Mesendoderm (in vitro differentiated cells): Measurements from ENCODE around the gene NARS2.
A peak's percentile ranks its signal among the peaks of the same experiment; 100 is the strongest.

Source experiments
- DNase-seq: peaks from one replicate; pipeline ENCODE4 v3.0.0; 2013
- H2AK5ac ChIP-seq: 2 replicates; pipeline ENCODE4 v1.6.1; 2013; ENCODE audit warnings: low read length, inconsistent platforms
- H2BK120ac ChIP-seq: 2 replicates; pipeline ENCODE4 v1.6.1; 2013; ENCODE audit warnings: low read depth, mild to moderate bottlenecking, low read length, moderate library complexity, mixed read lengths
- H2BK15ac ChIP-seq: replicated peaks from 2 replicates; pipeline ENCODE4 v1.6.1; 2013; ENCODE audit warnings: low read depth, mild to moderate bottlenecking, moderate library complexity
- H2BK5ac ChIP-seq: 2 replicates; pipeline ENCODE4 v1.6.1; 2013; ENCODE audit warnings: low read length, inconsistent platforms
- H3K18ac ChIP-seq: 2 replicates; pipeline ENCODE4 v1.6.1; 2013; ENCODE audit warnings: mild to moderate bottlenecking, low read length, mixed read lengths
- H3K23ac ChIP-seq: one replicate; pipeline ENCODE4 v1.6.1; 2013; ENCODE audit warnings: low read length
- H3K27ac ChIP-seq: 2 replicates; pipeline ENCODE4 v1.5.1; 2013; ENCODE audit warnings: low read depth, mild to moderate bottlenecking, inconsistent platforms, low read length, moderate library complexity
- H3K27me3 ChIP-seq: 2 replicates; pipeline ENCODE4 v1.6.1; 2013; ENCODE audit warnings: low read length, control low read depth, mild to moderate bottlenecking, inconsistent platforms; ENCODE audit not compliant: insufficient read depth, poor library complexity
- H3K36me3 ChIP-seq: 2 replicates; pipeline ENCODE4 v1.6.1; 2013; ENCODE audit warnings: low read length, inconsistent platforms; ENCODE audit not compliant: control insufficient read depth, insufficient read depth
- H3K4ac ChIP-seq: one replicate; pipeline ENCODE4 v1.6.1; 2013; ENCODE audit warnings: low read depth, mild to moderate bottlenecking, low read length, moderate library complexity
- H3K4me1 ChIP-seq: 2 replicates; pipeline ENCODE4 v1.6.1; 2013; ENCODE audit warnings: low read depth, low read length, inconsistent platforms; ENCODE audit not compliant: control insufficient read depth
- H3K4me2 ChIP-seq: 2 replicates; pipeline ENCODE4 v1.6.1; 2013; ENCODE audit warnings: low read length
- H3K4me3 ChIP-seq: 2 replicates; pipeline ENCODE4 v1.5.1; 2013; ENCODE audit warnings: mild to moderate bottlenecking, low read length
- H3K56ac ChIP-seq: one replicate; pipeline ENCODE4 v1.6.1; 2013; ENCODE audit warnings: low read length
- H3K79me1 ChIP-seq: 2 replicates; pipeline ENCODE4 v1.6.1; 2013; ENCODE audit warnings: low read length, inconsistent platforms
- H3K79me2 ChIP-seq: 2 replicates; pipeline ENCODE4 v1.6.1; 2013; ENCODE audit warnings: mild to moderate bottlenecking, low read length; ENCODE audit not compliant: control insufficient read depth, insufficient read depth
- H3K9ac ChIP-seq: 2 replicates; pipeline ENCODE4 v1.6.1; 2013; ENCODE audit warnings: low read length, inconsistent platforms
- H4K5ac ChIP-seq: one replicate; pipeline ENCODE4 v1.6.1; 2013; ENCODE audit warnings: low read length
- H4K8ac ChIP-seq: one replicate; pipeline ENCODE4 v1.6.1; 2013; ENCODE audit warnings: low read depth, mild to moderate bottlenecking, control low read depth, low read length, moderate library complexity
- WGBS: extraction: QIAGEN DNeasy Blood & Tissue Kit; methylation state at CpG from one replicate; pipeline ENCODE4 v1.1.7; 2013; ENCODE audit warnings: low lambda C conversion rate, missing lambda C conversion rate; ENCODE audit not compliant: insufficient coverage; ENCODE audit errors: extremely low coverage; 5-methylcytosine and 5-hydroxymethylcytosine counted together

NARS2 gene

GRCh38 chr11:78587446-78587845 lies 12.8 kb upstream of the NARS2 start:
- Histone ChIP-seq H3K36me3 (no peaks in the 10 kb centered on the region), H4K5ac (no peak overlapping the region), H3K56ac (no peak overlapping the region), H2AK5ac (no peak overlapping the region), H2BK120ac (no peak overlapping the region), H3K4ac (peak overlapping the region; percentile 55), H3K4me2 (no peak overlapping the region), H4K8ac (no peak overlapping the region), H3K23ac (no peak overlapping the region), H2BK15ac (no peak overlapping the region), H3K79me1 (no peaks in the 10 kb centered on the region), H3K27ac (no peak overlapping the region), H3K4me3 (no peak overlapping the region), H2BK5ac (no peak overlapping the region), H3K27me3 (no peaks in the 10 kb centered on the region), H3K79me2 (no peaks in the 10 kb centered on the region), H3K4me1 (no peaks in the 10 kb centered on the region), H3K18ac (peak overlapping the region; percentile 51), H3K9ac (no peak overlapping the region)
- no CpG with 5 or more reads among the region's 3 CpGs for WGBS
- no peak for DNase-seq

- H3K4ac ChIP-seq, result no peak overlapping the region
- no peaks in the 10 kb centered on the region for H3K79me2 ChIP-seq
- no peaks in the 10 kb centered on the region for H3K4me1 ChIP-seq
- H3K27ac ChIP-seq, result no peak overlapping the region
- no peak overlapping the region for H2AK5ac ChIP-seq
- H3K56ac ChIP-seq, result no peak overlapping the region
- WGBS, result no CpG with 5 or more reads among the region's 1 CpG
- no peak overlapping the region for H3K4me2 ChIP-seq
- H3K79me1 ChIP-seq, result no peaks in the 10 kb centered on the region
- H2BK15ac ChIP-seq, result no peak overlapping the region
- DNase-seq, result peak; percentile 43
- H3K23ac ChIP-seq, result no peak overlapping the region
- no peaks in the 10 kb centered on the region for H3K36me3 ChIP-seq
- H3K4me3 ChIP-seq, result no peak overlapping the region
- H3K9ac ChIP-seq, result no peak overlapping the region
- H3K27me3 ChIP-seq, result no peaks in the 10 kb centered on the region
- H2BK5ac ChIP-seq, result no peak overlapping the region
- H2BK120ac ChIP-seq, result no peak overlapping the region
- H3K18ac ChIP-seq, result no peak overlapping the region
- no peak overlapping the region for H4K8ac ChIP-seq
- no peak overlapping the region for H4K5ac ChIP-seq
Measured at GRCh38 chr11:78586452-78587046, 11.9 kb upstream of the NARS2 start.

- H2AK5ac ChIP-seq, result no peak overlapping the region
- no peak overlapping the region for H3K56ac ChIP-seq
- no peak overlapping the region for H3K27ac ChIP-seq
- H2BK15ac ChIP-seq, result no peak overlapping the region
- no peaks in the 10 kb centered on the region for H3K4me1 ChIP-seq
- DNase-seq, result no peak
- H3K79me2 ChIP-seq, result no peaks in the 10 kb centered on the region
- H4K5ac ChIP-seq, result no peak overlapping the region
- H3K27me3 ChIP-seq, result no peaks in the 10 kb centered on the region
- H3K36me3 ChIP-seq, result no peaks in the 10 kb centered on the region
- no peak overlapping the region for H3K4me3 ChIP-seq
- no CpG with 5 or more reads among the region's 2 CpGs for WGBS
- no peak overlapping the region for H3K4me2 ChIP-seq
- no peak overlapping the region for H2BK5ac ChIP-seq
- no peaks in the 10 kb centered on the region for H3K79me1 ChIP-seq
- H2BK120ac ChIP-seq, result no peak overlapping the region
- H3K18ac ChIP-seq, result no peak overlapping the region
- no peak overlapping the region for H3K9ac ChIP-seq
- H4K8ac ChIP-seq, result no peak overlapping the region
- H3K23ac ChIP-seq, result no peak overlapping the region
- no peak overlapping the region for H3K4ac ChIP-seq
Measured at GRCh38 chr11:78583889-78584288, 9.2 kb upstream of the NARS2 start.

GRCh38 chr11:78577495-78577894 lies 2.8 kb upstream of the NARS2 start:
- Histone ChIP-seq H3K56ac (no peak overlapping the region), H3K23ac (no peak overlapping the region), H2BK15ac (no peak overlapping the region), H3K9ac (no peak overlapping the region), H2BK120ac (no peak overlapping the region), H3K79me1 (peaks cover 2% of the 10 kb centered on the region), H3K18ac (no peak overlapping the region), H3K27ac (no peak overlapping the region), H3K36me3 (no peaks in the 10 kb centered on the region), H4K8ac (no peak overlapping the region), H3K4ac (no peak overlapping the region), H2AK5ac (no peak overlapping the region), H3K79me2 (peaks cover 15% of the 10 kb centered on the region), H2BK5ac (no peak overlapping the region), H3K4me1 (no peaks in the 10 kb centered on the region), H3K27me3 (no peaks in the 10 kb centered on the region), H4K5ac (no peak overlapping the region), H3K4me3 (no peak overlapping the region), H3K4me2 (no peak overlapping the region)
- WGBS, result no CpG with 5 or more reads among the region's 4 CpGs
- DNase-seq, result no peak

GRCh38 chr11:78576549-78577097 lies 2.0 kb upstream of the NARS2 start:
- Histone ChIP-seq H2AK5ac (no peak overlapping the region), H3K4me1 (no peaks in the 10 kb centered on the region), H3K4me3 (no peak overlapping the region), H3K36me3 (no peaks in the 10 kb centered on the region), H3K4me2 (no peak overlapping the region), H3K27me3 (no peaks in the 10 kb centered on the region), H3K18ac (no peak overlapping the region), H2BK15ac (no peak overlapping the region), H2BK120ac (no peak overlapping the region), H3K23ac (no peak overlapping the region), H3K27ac (no peak overlapping the region), H3K4ac (no peak overlapping the region), H3K9ac (no peak overlapping the region), H2BK5ac (no peak overlapping the region), H4K8ac (no peak overlapping the region), H3K79me2 (peaks cover 15% of the 10 kb centered on the region), H3K79me1 (peaks cover 2% of the 10 kb centered on the region), H3K56ac (no peak overlapping the region), H4K5ac (no peak overlapping the region)
- DNase-seq, result no peak
- WGBS, result no CpG with 5 or more reads among the region's 8 CpGs

GRCh38 chr11:78575478-78575877 lies 814 bp upstream of the NARS2 start:
- Histone ChIP-seq H3K4me3 (no peak overlapping the region), H3K56ac (no peak overlapping the region), H2BK120ac (no peak overlapping the region), H2AK5ac (no peak overlapping the region), H3K23ac (no peak overlapping the region), H3K4ac (no peak overlapping the region), H3K9ac (peak overlapping the region; percentile 86), H2BK15ac (no peak overlapping the region), H4K8ac (no peak overlapping the region), H3K18ac (no peak overlapping the region), H3K4me1 (no peaks in the 10 kb centered on the region), H4K5ac (no peak overlapping the region), H3K36me3 (no peaks in the 10 kb centered on the region), H3K27me3 (no peaks in the 10 kb centered on the region), H3K79me2 (peaks cover 15% of the 10 kb centered on the region), H3K27ac (no peak overlapping the region), H3K79me1 (peaks cover 2% of the 10 kb centered on the region), H2BK5ac (no peak overlapping the region), H3K4me2 (peak overlapping the region; percentile 97)
- WGBS, result 100% methylated on average over 1 of the region's 10 CpGs
- DNase-seq, result peak; percentile 28
